ENCODE results near the gene HIF1AN. TPM values are rescaled to one million over a fixed set of nuclear protein-coding genes. Genes with fewer than 3 reads are reported as not detected.

HIF1AN gene
- total RNA-seq, 2 donors from 2014 or later: 51.8 to 58.8 TPM

DNA sequence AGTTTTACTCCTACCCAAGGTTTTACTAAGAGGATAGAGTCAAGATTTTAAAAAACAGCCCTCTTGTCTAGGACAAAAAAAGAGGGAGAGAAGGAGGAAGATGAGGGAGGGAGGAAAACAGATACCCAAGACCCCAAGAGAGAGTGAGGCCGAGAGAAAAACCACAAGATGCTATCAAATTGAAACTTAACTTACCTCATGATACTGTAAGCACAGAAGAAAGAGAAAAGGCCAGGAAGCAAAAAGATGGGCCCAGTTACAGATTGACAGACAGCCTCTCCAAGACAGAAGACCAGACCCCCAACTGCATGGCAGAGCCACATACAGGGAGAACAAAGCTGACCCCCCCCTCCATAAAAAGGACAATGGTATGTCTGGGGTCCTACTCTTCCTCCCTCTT, 27.5 kb upstream of the HIF1AN start:
- no peak for DNase-seq
- H3K4me1 ChIP-seq (ENCODE audit: control insufficient read depth, insufficient read depth, low read length): no peaks in the 10 kb centered on the region
- Mint-ChIP-seq H3K9me3 (no peaks in the 10 kb centered on the region), H3K4me1 (no peaks in the 10 kb centered on the region), H3K4me3 (no peak overlapping the region), H3K36me3 (ENCODE audit: low read depth) (peaks cover 3% of the 10 kb centered on the region), H3K27me3 (ENCODE audit: insufficient read depth) (peaks cover 91% of the 10 kb centered on the region), H3K27ac (no peak overlapping the region)
- H3K27ac ChIP-seq (ENCODE audit: low read depth, low read length): no peak overlapping the region
- TF ChIP-seq, protein P1, sequence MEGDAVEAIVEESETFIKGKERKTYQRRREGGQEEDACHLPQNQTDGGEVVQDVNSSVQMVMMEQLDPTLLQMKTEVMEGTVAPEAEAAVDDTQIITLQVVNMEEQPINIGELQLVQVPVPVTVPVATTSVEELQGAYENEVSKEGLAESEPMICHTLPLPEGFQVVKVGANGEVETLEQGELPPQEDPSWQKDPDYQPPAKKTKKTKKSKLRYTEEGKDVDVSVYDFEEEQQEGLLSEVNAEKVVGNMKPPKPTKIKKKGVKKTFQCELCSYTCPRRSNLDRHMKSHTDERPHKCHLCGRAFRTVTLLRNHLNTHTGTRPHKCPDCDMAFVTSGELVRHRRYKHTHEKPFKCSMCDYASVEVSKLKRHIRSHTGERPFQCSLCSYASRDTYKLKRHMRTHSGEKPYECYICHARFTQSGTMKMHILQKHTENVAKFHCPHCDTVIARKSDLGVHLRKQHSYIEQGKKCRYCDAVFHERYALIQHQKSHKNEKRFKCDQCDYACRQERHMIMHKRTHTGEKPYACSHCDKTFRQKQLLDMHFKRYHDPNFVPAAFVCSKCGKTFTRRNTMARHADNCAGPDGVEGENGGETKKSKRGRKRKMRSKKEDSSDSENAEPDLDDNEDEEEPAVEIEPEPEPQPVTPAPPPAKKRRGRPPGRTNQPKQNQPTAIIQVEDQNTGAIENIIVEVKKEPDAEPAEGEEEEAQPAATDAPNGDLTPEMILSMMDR (conservative IDR thresholded peaks at IDR 0.05): no peak
- peaks cover 97% of the 10 kb centered on the region for H3K27me3 ChIP-seq (ENCODE audit: control insufficient read depth, insufficient read depth, low read length, poor library complexity, severe bottlenecking)
- H3K9me3 ChIP-seq (ENCODE audit: control insufficient read depth, low read length): no peaks in the 10 kb centered on the region
- no peak overlapping the region for H3K9ac ChIP-seq (ENCODE audit: extremely low read depth, low read length, poor library complexity, severe bottlenecking)
- 79% methylated on average over 1 of the region's 1 CpG; no CpG with 5 or more reads in 1 of the 2 experiments for WGBS, 2 experiments (ENCODE audit: insufficient coverage in 1 of 2, insufficient read length in 1 of 2)
- H3K4me3 ChIP-seq (ENCODE audit: low read length): no peak overlapping the region
- no peaks in the 10 kb centered on the region for H3K36me3 ChIP-seq (ENCODE audit: control insufficient read depth, insufficient read depth, low read length)

DNA sequence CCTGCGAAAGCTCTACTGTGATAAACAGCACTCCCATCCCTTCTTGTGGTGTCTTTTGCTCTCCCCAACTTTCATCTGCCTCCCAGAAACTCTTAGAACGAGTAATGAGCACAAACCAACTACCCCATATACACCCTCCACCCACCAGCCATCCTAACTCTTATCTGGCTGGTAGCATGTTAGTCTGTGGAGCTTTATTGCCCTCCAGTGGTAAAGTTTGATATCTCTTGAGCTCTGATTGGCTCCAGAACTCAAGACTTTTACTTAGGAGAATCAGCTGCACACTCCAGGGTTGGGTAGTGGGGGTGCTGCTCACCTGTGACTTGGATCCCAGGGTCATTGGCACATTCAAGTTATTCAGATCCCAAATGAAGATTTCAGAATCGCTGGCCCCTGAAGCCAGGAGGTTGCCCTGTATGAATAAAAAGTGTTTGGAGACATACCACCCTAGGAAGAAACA, 27.0 kb upstream of the HIF1AN start:
- peaks cover 96% of the 10 kb centered on the region for H3K27me3 ChIP-seq (ENCODE audit: control insufficient read depth, insufficient read depth, low read length, poor library complexity, severe bottlenecking)
- no peaks in the 10 kb centered on the region for H3K9me3 ChIP-seq (ENCODE audit: control insufficient read depth, low read length)
- Mint-ChIP-seq H3K27me3 (ENCODE audit: insufficient read depth) (peaks cover 89% of the 10 kb centered on the region), H3K4me1 (no peaks in the 10 kb centered on the region), H3K36me3 (ENCODE audit: low read depth) (peaks cover 3% of the 10 kb centered on the region), H3K27ac (no peak overlapping the region), H3K4me3 (no peak overlapping the region), H3K9me3 (no peaks in the 10 kb centered on the region)
- H3K9ac ChIP-seq (ENCODE audit: extremely low read depth, low read length, poor library complexity, severe bottlenecking): no peak overlapping the region
- H3K4me1 ChIP-seq (ENCODE audit: control insufficient read depth, insufficient read depth, low read length): no peaks in the 10 kb centered on the region
- DNase-seq: peak; percentile 76
- H3K27ac ChIP-seq (ENCODE audit: low read depth, low read length): no peak overlapping the region
- TF ChIP-seq, protein P1 (conservative IDR thresholded peaks at IDR 0.05): peak; percentile 83
- no peaks in the 10 kb centered on the region for H3K36me3 ChIP-seq (ENCODE audit: control insufficient read depth, insufficient read depth, low read length)
- 35 to 50% methylated on average over 2 to 3 of the region's 3 CpGs for WGBS, 2 experiments (ENCODE audit: insufficient coverage in 1 of 2, insufficient read length in 1 of 2)
- H3K4me3 ChIP-seq (ENCODE audit: low read length): no peak overlapping the region

DNA sequence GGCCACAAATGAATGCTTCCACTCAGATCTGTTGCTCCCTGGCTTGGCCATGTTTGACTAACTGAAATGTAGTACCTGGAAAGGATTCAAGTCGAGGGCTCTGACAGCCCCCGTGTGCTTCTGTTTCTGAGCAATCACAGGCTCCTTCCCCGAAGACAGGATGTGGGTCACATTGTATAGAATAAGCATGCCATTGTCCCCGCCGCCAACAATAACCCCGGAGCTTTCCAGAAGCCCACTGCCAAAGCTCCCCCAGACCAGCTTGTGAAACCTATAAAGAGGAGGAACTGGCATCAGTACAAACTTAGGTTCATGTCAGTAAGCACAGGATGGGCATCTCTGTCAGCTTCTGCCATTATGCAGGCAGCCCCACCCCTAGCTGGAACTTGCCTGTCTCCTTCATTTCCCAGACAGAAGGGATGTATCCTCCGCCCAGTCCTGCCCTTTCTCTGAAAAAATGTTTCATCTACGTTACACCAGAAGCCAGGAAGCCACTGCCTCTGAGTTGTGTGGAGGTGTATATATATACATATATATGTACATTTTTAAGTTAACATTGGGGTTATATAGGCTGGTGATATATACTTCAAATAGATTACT, 26.4 kb upstream of the HIF1AN start:
- WGBS, 2 experiments (ENCODE audit: insufficient coverage in 1 of 2, insufficient read length in 1 of 2): 84 to 87% methylated on average over 2 to 7 of the region's 8 CpGs

More for the DNA sequence above, 26.4 kb upstream of the HIF1AN start:
- peaks cover 84% of the 10 kb centered on the region for H3K27me3 Mint-ChIP-seq (ENCODE audit: insufficient read depth)
- H3K36me3 Mint-ChIP-seq (ENCODE audit: low read depth): peaks cover 3% of the 10 kb centered on the region
- H3K9me3 Mint-ChIP-seq: no peaks in the 10 kb centered on the region
- no peak overlapping the region for H3K9ac ChIP-seq (ENCODE audit: extremely low read depth, low read length, poor library complexity, severe bottlenecking)
- no peak overlapping the region for H3K27ac Mint-ChIP-seq
- H3K4me3 Mint-ChIP-seq: no peak overlapping the region
- H3K36me3 ChIP-seq (ENCODE audit: control insufficient read depth, insufficient read depth, low read length): no peaks in the 10 kb centered on the region
- H3K27ac ChIP-seq (ENCODE audit: low read depth, low read length): no peak overlapping the region
- no peaks in the 10 kb centered on the region for H3K4me1 Mint-ChIP-seq
- no peak overlapping the region for H3K4me3 ChIP-seq (ENCODE audit: low read length)
- no peak for DNase-seq
- H3K9me3 ChIP-seq (ENCODE audit: control insufficient read depth, low read length): no peaks in the 10 kb centered on the region
- no peaks in the 10 kb centered on the region for H3K4me1 ChIP-seq (ENCODE audit: control insufficient read depth, insufficient read depth, low read length)
- TF ChIP-seq, protein P1 (conservative IDR thresholded peaks at IDR 0.05): no peak
- peaks cover 93% of the 10 kb centered on the region for H3K27me3 ChIP-seq (ENCODE audit: control insufficient read depth, insufficient read depth, low read length, poor library complexity, severe bottlenecking)

Measured in endodermal cell (in vitro differentiated cells).